MM.1S (cell line): ENCODE data around the gene NDUFB8.

ENCODE experiments used
- DNase-seq: peaks from one replicate; pipeline ENCODE4 v3.0.0-alpha.2; 2015
- H2AFZ ChIP-seq: fragments of 300-600 bp; sonication (generic); 2 replicates; pipeline ENCODE4 v1.6.0; 2016; ENCODE audit warnings: antibody characterized with exemption, low read length
- H3F3A ChIP-seq: fragments of 300-600 bp; sonication (generic); 2 replicates; pipeline ENCODE4 v1.6.1; 2016; ENCODE audit warnings: mild to moderate bottlenecking, antibody characterized with exemption, low read length, moderate library complexity, mixed read lengths; ENCODE audit not compliant: insufficient read depth
- H3K27ac ChIP-seq: fragments of 300-600 bp; sonication (generic); 2 replicates; pipeline ENCODE4 v1.5.1; 2016; ENCODE audit warnings: mild to moderate bottlenecking, low read length
- H3K27me3 ChIP-seq: fragments of 300-600 bp; sonication (generic); replicated peaks from 2 replicates; pipeline ENCODE4 v1.6.0; 2016; ENCODE audit warnings: low read length; ENCODE audit not compliant: insufficient read depth
- H3K36me3 ChIP-seq: fragments of 300-600 bp; sonication (generic); replicated peaks from 2 replicates; pipeline ENCODE4 v1.6.1; 2016; ENCODE audit warnings: mild to moderate bottlenecking, low read length, mixed read lengths; ENCODE audit not compliant: insufficient read depth
- H3K4me1 ChIP-seq: fragments of 300-600 bp; sonication (generic); 2 replicates; pipeline ENCODE4 v1.6.1; 2016; ENCODE audit warnings: low read length, mixed read lengths
- H3K4me2 ChIP-seq: fragments of 300-600 bp; sonication (generic); 2 replicates; pipeline ENCODE4 v1.6.0; 2016; ENCODE audit warnings: low read depth, low read length
- H3K4me3 ChIP-seq: fragments of 300-600 bp; sonication (generic); 2 replicates; pipeline ENCODE4 v1.5.1; 2016; ENCODE audit warnings: low read length, mixed read lengths
- H3K79me2 ChIP-seq: fragments of 300-600 bp; sonication (generic); 2 replicates; pipeline ENCODE4 v1.6.1; 2016; ENCODE audit warnings: mixed run types, low read length, mixed read lengths
- H3K9ac ChIP-seq: fragments of 300-600 bp; sonication (generic); 2 replicates; pipeline ENCODE4 v1.6.1; 2016; ENCODE audit warnings: low read length, mixed read lengths
- H3K9me2 ChIP-seq: fragments of 300-600 bp; sonication (generic); replicated peaks from 2 replicates; pipeline ENCODE4 v1.6.1; 2016; ENCODE audit warnings: mild to moderate bottlenecking, low read length, mixed read lengths; ENCODE audit not compliant: insufficient read depth
- H3K9me3 ChIP-seq: fragments of 300-600 bp; sonication (generic); replicated peaks from 2 replicates; pipeline ENCODE4 v1.6.1; 2016; ENCODE audit warnings: mild to moderate bottlenecking, low read length, mixed read lengths; ENCODE audit not compliant: insufficient read depth
- H4K20me1 ChIP-seq: fragments of 300-600 bp; sonication (generic); 2 replicates; pipeline ENCODE4 v1.6.1; 2016; ENCODE audit warnings: mild to moderate bottlenecking, low read length, moderate library complexity, mixed read lengths; ENCODE audit not compliant: insufficient read depth
- EZH2 ChIP-seq: fragments of 300-600 bp; sonication (generic); optimal IDR thresholded peaks from 2 replicates; pipeline ENCODE3; 2017; ENCODE audit warnings: low read depth, mild to moderate bottlenecking, antibody characterized with exemption, low read length, mixed read lengths
- EZH2phosphoT487 ChIP-seq: fragments of 300-600 bp; sonication (generic); IDR thresholded peaks from 2 replicates; pipeline ENCODE4 v1.6.1; 2018; ENCODE audit warnings: antibody characterized with exemption, low read length
- TF ChIP-seq, protein P1 (sequence below): fragments of 300-600 bp; sonication (generic); IDR thresholded peaks from 2 replicates; pipeline ENCODE4 v1.5.1; 2016; ENCODE audit warnings: antibody characterized with exemption, low read length, mixed read lengths

Gene NDUFB8

GRCh38 chr10:100522107-100522801, 7.4 kb downstream of the NDUFB8 start:
- DNase-seq = no peak
- no peaks in the 10 kb centered on the region for H3K27me3 ChIP-seq
- no peak overlapping the region for H3K27ac ChIP-seq

GRCh38 chr10:100520811-100521210, 8.9 kb downstream of the NDUFB8 start:
- peaks cover 7% of the 10 kb centered on the region; the same call in 1 of the 2 replicates for H3K4me1 ChIP-seq
- TF ChIP-seq EZH2 = no peak
- no peak for TF ChIP-seq EZH2phosphoT487
- TF ChIP-seq, protein P1, sequence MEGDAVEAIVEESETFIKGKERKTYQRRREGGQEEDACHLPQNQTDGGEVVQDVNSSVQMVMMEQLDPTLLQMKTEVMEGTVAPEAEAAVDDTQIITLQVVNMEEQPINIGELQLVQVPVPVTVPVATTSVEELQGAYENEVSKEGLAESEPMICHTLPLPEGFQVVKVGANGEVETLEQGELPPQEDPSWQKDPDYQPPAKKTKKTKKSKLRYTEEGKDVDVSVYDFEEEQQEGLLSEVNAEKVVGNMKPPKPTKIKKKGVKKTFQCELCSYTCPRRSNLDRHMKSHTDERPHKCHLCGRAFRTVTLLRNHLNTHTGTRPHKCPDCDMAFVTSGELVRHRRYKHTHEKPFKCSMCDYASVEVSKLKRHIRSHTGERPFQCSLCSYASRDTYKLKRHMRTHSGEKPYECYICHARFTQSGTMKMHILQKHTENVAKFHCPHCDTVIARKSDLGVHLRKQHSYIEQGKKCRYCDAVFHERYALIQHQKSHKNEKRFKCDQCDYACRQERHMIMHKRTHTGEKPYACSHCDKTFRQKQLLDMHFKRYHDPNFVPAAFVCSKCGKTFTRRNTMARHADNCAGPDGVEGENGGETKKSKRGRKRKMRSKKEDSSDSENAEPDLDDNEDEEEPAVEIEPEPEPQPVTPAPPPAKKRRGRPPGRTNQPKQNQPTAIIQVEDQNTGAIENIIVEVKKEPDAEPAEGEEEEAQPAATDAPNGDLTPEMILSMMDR = no peak
- H3K27me3 ChIP-seq = no peaks in the 10 kb centered on the region
- H4K20me1 ChIP-seq = no peaks in the 10 kb centered on the region
- H3K9me2 ChIP-seq = no peaks in the 10 kb centered on the region
- no peak overlapping the region for H3K4me3 ChIP-seq
- no peaks in the 10 kb centered on the region for H3K36me3 ChIP-seq
- 0 out of 2 replicates have a peak, but pooled peaks cover 4% of the 10 kb centered on the region for H3F3A ChIP-seq
- no peak overlapping the region for H2AFZ ChIP-seq
- no peaks in the 10 kb centered on the region for H3K79me2 ChIP-seq
- no peak overlapping the region for H3K9ac ChIP-seq
- H3K27ac ChIP-seq = no peak overlapping the region
- H3K4me2 ChIP-seq = no peak overlapping the region
- no peaks in the 10 kb centered on the region for H3K9me3 ChIP-seq
- no peak for DNase-seq

More at GRCh38 chr10:100522107-100522801, 7.4 kb downstream of the NDUFB8 start:
- Histone ChIP-seq H3K9ac (no peak overlapping the region), H3K9me3 (no peaks in the 10 kb centered on the region), H2AFZ (no peak overlapping the region), H4K20me1 (no peaks in the 10 kb centered on the region), H3K4me2 (no peak overlapping the region), H3K9me2 (no peaks in the 10 kb centered on the region), H3F3A (no peaks in the 10 kb centered on the region), H3K4me1 (0 out of 2 replicates have a peak, but pooled peaks cover under 1% of the 10 kb centered on the region), H3K4me3 (no peak overlapping the region), H3K36me3 (peaks cover 7% of the 10 kb centered on the region; the same call in 1 of the 2 replicates), H3K79me2 (peaks cover 12% of the 10 kb centered on the region; the same call in 1 of the 2 replicates)
- TF ChIP-seq, protein P1 = no peak
- TF ChIP-seq EZH2phosphoT487 (no peak), EZH2 (no peak)

GRCh38 chr10:100519311-100520051, 10.2 kb downstream of the NDUFB8 start, which contains the start of gene SEC31B:
SEC31B (minus strand) TSS chr10:100519861; CDS start chr10:100516952, 2,909 bp downstream.
- no peaks in the 10 kb centered on the region for H3K9me3 ChIP-seq
- no peak for DNase-seq
- H3K4me2 ChIP-seq = no peak within 1 kb of the TSS
- no peaks in the 10 kb centered on the region for H3K27me3 ChIP-seq
- no peaks in the 10 kb centered on the region for H3K79me2 ChIP-seq
- H2AFZ ChIP-seq = no peak within 1 kb of the TSS
- peaks cover 7% of the 10 kb centered on the region; the same call in 1 of the 2 replicates for H3K4me1 ChIP-seq
- no peak within 1 kb of the TSS for H3K4me3 ChIP-seq
- H3K27ac ChIP-seq = no peak within 1 kb of the TSS
- TF ChIP-seq EZH2 (no peak), EZH2phosphoT487 (no peak)
- TF ChIP-seq, protein P1 = no peak
- H3K9me2 ChIP-seq = no peaks in the 10 kb centered on the region
- H4K20me1 ChIP-seq = no peaks in the 10 kb centered on the region
- H3K9ac ChIP-seq = no peak within 1 kb of the TSS
- no peaks in the 10 kb centered on the region for H3K36me3 ChIP-seq
- H3F3A ChIP-seq = 0 out of 2 replicates have a peak, but pooled peaks cover 4% of the 10 kb centered on the region
